HG02763 (cell line): ENCODE results near the gene SH3BGR.
"Not testable (repeated sequence)": the region's sequence is repeated elsewhere in the genome, so short reads cannot be mapped to it uniquely, and the experiment has no call there.

Source experiments
- ATAC-seq: cut with Tn5 transposase; IDR thresholded peaks from one replicate; pipeline ENCODE4 v1.9.1; 2021; ENCODE audit warnings: mild to moderate bottlenecking, moderate library complexity; ENCODE audit not compliant: unreplicated experiment

SH3BGR gene

GRCh38 chr21:39538453-39539042 is 86.8 kb downstream of the SH3BGR start:
- ATAC-seq: no peak

- not testable (repeated sequence) for ATAC-seq
Observed at GRCh38 chr21:39540367-39540766, 88.6 kb downstream of the SH3BGR start.

- ATAC-seq: no peak
Observed at GRCh38 chr21:39542736-39543135, 91.0 kb downstream of the SH3BGR start.

GRCh38 chr21:39546522-39546921 is 94.8 kb downstream of the SH3BGR start:
- ATAC-seq: no peak

GRCh38 chr21:39552856-39553255 is 101.1 kb downstream of the SH3BGR start:
- no peak for ATAC-seq

GRCh38 chr21:39553331-39553730 is 101.6 kb downstream of the SH3BGR start:
- ATAC-seq: no peak

- ATAC-seq: no peak
Observed at GRCh38 chr21:39555911-39556590, 104.3 kb downstream of the SH3BGR start.

GRCh38 chr21:39559511-39559910 is 107.7 kb downstream of the SH3BGR start:
- ATAC-seq: no peak

- no peak for ATAC-seq
Observed at GRCh38 chr21:39561140-39561539, 109.4 kb downstream of the SH3BGR start.

- ATAC-seq: no peak
Observed at GRCh38 chr21:39562791-39563770, 111.3 kb downstream of the SH3BGR start.

GRCh38 chr21:39564200-39564599 is 112.4 kb downstream of the SH3BGR start:
- ATAC-seq: no peak
